Glomerular visceral epithelial cell (primary cell): ENCODE data around the gene PCBP3.
"Not testable (repeated sequence)": the region's sequence is repeated elsewhere in the genome, so short reads cannot be mapped to it uniquely, and the experiment has no call there.

ENCODE experiments used
- DNase-seq: peaks from one replicate; pipeline ENCODE4 v3.0.0-alpha.2; 2016; ENCODE audit errors: extremely low spot score

Gene PCBP3

DNA sequence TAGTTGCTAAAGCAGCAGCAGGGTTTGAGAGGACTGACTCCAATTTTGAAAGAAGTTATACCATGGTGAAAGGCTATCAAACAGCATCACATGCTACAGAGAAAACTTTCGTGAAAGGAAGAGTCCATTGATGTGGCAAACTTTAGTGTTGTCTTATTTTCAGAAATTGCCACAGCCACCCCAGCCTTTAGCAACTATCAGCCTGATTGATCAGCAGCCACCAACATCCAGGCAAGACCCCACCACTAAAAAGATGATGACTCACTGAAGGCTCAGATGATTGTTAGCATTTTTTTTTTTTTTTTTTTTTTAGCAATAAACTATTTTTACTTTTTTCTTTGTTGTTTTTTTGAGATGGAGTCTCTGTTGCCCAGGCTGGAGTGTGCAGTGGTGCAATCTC is 35.3 kb downstream of the PCBP3 start:
- DNase-seq, result not testable (repeated sequence)

DNA sequence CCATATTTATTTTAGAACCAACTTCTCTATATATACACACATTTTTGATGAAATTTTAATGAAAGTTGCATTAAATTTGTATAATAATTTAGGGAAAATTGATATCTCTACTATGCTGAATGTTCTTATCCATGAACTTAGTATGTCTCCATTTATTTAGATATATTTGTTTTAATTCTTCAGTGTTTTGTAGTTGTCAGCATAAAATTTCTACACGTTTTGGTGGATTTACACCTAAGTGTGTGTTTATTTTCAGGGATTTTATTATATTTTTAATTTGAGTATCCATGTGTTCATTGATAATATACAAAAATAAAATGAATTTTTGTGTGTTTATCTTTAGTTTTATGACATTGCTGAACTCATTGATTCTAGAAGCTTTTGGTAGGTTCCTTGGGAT is 36.7 kb downstream of the PCBP3 start:
- no peak for DNase-seq

- no peak for DNase-seq
These were observed 51.6 kb downstream of the PCBP3 start for GRCh38 chr21:45695086-45695485.

DNA sequence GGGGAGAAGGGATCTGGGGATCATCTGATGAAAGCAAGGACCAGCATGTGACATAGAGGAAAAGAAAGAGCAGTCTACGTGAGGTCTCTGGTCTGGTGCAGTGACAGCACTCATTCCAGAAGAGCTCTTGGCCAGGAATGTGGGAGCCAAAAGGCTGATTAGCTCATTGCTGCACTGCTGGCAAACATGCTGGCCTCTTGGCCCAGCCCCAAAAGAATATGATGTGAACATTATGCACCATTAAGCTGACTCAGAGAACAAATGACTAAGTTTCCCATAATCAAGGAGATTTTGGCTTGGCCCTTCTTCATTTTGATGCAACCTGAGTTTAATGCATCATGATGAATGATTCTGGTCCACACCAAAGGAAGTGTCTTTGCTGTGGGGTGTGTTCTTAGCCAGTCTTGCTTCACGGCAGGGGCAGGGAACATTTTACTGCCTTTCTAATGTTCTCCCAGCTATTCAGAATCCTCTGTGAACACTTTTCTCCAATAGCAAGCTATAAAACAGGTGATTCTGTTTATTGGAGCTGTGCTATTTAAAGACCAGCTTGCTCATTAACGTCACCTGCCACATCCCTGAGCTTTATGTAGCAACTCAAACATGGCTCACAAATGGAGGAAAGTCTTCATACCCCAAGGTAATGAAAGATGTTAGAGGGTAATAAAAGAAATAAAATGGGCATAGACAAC is 55.1 kb downstream of the PCBP3 start:
- DNase-seq, result peak; percentile 52

DNA sequence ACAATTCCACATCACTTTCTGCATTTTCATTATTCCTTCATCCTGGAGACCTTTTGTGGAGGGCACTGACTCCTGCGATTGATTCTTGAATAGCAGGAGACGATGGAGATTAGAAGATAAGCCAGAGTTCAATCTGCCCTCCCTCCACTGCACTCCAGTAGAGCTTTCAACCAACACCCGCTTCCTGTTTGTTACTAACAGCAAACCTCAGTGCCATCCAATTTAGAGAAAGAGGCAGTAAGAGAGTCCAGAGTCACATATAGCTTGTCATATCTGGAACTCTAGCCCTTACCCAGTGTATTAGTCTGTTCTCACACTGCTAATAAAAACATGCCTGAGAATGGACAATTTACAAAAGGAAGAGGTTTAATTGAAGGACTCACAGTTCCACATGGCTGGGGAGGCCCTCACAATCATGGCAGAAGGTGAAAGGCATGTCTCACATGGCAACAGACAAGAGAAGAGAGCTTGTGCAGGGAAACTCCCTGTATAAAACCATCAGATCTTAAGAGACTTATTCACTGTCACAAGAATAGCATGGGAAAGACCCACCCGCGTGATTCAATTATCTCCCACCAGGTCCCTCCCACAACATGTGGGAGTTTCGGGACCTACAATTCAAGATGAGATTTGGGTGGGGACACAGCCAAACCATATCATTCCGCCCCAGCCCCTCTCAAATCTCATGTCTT is 55.9 kb downstream of the PCBP3 start:
- DNase-seq, result no peak

- no peak for DNase-seq
These were observed 56.4 kb downstream of the PCBP3 start for GRCh38 chr21:45699966-45700365.

GRCh38 chr21:45700461-45700860 is 56.9 kb downstream of the PCBP3 start:
- no peak for DNase-seq

GRCh38 chr21:45704311-45705108 is 61.0 kb downstream of the PCBP3 start:
- DNase-seq, result no peak

DNA sequence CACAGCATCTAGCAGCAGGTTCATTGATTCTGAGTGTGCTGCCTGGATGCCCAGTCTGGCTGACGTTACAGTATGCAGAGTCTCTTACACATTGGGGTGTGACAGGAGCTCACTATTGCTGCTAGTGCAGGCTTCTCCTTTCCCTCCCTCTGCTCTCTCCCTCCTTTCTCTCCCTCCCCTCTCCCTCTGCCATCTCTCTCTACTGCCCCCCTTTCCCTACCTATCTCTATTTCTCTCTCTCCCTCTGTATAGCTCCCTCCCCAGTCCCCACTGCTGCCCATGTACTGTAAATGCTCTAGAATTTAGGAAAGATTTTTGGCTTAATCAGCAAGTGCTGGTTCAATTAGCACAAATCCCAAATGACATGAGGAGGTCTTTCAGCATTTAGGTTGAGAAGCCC is 62.8 kb downstream of the PCBP3 start:
- DNase-seq, result no peak

GRCh38 chr21:45709173-45709572 is 65.6 kb downstream of the PCBP3 start:
- no peak for DNase-seq

DNA sequence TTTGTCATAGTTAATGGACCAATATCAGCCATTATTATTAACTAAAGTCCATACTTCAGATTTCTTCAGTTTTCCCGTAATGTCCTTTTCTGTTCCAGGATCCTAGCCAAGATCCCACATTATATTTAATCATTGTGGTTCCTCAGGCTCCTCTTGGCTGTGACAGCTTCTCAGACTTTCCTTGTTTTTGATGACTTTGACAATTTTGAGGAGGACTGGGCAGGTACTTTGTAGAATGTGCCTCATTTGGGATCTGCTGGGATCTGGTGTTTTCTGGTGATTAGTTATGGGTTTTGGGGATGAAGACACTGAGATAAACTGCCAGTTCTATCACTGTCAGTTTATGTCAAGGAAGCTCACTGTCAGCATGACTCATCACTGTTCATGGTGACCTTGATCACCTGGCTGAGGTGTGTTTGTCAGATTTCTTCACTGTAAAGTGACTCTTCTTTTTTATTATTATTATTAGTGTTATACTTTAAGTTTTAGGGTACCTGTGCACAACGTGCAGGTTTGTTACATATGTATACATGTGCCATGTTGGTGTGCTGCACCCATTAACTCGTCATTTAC is 66.3 kb downstream of the PCBP3 start:
- DNase-seq, result no peak

GRCh38 chr21:45710306-45710705 is 66.8 kb downstream of the PCBP3 start:
- not testable (repeated sequence) for DNase-seq

DNA sequence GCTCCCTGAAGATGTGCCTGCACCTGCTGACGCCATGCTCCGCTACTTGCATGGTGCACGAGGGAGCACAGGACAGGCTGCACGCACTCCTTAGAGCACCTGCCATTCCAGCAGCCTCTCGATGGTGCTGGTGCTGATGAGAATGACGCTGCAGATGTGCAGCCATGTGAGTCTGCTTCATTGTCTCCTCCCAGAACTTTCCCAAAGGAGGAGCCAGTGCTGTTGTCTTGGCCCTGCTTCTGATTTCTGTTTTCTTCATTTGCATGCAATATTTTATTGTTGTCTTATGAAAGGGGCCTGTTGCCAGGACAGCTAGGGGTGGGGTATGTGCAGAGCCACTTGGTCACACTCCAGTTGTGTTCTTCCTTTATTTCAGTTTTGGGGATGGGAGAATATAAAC is 70.1 kb downstream of the PCBP3 start:
- DNase-seq, result no peak

GRCh38 chr21:45715441-45715840 is 71.9 kb downstream of the PCBP3 start:
- no peak for DNase-seq

DNA sequence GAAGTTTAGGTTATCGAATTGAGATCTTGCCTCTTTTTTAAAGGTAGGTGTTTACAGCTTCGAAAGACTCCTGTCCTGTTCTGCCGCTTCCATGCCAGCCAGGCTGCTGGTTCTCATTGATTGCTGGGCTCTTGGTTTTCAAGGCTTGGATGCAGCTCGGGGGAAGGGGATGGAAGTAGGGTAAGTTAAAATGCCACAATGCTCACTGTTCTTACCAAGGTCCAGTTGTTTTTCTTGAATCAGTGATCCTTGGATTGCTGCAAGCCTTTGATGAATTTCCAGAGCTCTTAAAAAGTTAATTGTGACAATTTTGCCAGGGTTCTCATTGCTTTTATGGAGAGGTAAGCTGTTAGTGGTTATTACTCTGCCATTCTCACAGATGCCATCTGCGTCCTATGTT is 74.9 kb downstream of the PCBP3 start:
- no peak for DNase-seq

DNA sequence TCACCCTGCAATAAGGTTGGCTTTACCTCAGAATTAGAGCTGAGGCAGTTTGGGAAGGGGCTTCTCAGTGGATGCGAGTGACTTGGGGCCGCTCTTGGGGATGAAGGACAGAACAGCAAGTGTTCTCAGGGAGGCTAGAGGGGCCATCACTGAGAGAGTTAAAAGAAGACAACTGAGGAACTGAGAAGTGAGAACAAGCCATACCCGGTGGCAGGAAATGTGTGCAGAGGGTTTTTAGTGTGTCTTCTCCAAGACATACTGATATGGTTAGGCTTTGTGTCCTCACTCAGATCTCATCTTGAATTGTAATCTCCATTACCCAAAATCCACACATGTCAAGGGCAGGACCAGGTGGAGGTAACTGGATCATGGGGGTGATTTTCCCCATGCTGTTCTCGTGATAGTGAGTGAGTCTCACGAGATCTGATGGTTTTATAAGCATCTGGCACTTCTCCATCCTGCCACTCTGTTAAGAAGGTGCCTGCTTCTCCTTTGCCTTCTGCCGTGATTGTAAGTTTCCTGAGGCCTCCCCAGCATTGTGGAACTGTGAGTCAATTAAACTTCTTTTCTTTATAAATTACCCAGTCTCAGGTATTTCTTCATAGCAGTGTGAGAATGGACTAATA is 75.8 kb downstream of the PCBP3 start:
- no peak for DNase-seq

- not testable (repeated sequence) for DNase-seq
These were observed 76.7 kb downstream of the PCBP3 start for GRCh38 chr21:45720204-45720603.

DNA sequence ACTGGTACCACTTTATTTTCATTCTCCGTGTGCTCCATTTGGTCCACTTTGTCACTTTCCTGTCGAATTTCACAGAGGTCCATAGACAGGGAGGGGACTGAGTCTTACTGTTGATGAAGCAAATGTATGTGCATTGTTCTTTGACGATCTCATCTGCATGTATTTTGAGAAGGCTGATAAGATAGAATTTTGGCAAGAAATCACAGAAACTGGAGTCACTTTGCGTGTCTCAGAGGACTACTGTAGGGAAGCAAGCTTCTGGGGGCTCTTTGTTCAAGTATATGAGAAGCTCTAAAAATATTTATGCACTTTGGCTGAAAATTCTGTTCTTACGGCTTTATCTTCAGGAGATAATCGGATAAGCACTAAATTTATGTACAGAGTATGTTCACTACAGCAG is 78.1 kb downstream of the PCBP3 start:
- no peak for DNase-seq

GRCh38 chr21:45723049-45723958 is 79.8 kb downstream of the PCBP3 start:
- DNase-seq, result no peak

DNA sequence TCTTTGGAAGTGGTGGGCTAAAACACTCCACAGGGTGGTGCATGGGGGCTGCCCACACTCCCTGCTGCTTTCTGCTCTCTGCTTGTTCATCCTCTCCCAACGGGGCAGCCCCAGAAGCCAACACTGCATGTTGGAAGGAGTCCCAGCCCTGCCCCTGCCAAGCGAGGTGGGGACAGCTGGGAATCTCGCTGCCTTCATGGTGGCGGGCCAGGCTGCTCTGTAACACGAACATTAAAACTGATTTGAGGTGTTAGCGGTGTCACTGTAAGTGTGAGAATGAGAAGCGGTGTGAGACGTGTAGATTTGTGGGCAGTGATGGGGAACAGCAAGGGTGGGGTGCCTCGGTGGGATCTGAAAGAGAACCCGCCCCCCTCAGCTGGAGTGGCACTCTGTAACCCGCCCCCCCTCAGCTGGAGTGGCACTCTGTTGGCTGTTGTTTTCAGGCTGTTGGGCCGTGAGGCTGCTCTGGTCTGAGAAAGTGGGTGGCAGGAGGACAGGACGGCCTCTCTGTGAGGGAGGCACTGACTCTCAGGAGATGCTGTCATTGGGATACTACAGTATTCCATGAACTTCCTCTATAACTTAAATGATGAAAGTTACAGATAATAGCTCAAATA is 80.9 kb downstream of the PCBP3 start:
- DNase-seq, result no peak
